H9 (cell line): ENCODE measurements around the gene NPIPB6. TPM values are rescaled to one million over a fixed set of nuclear protein-coding genes. Genes with fewer than 3 reads are reported as not detected.

Experiments
- DNase-seq: peaks from one replicate; pipeline ENCODE4 v3.0.0-alpha.2; 2017
- H2AFZ ChIP-seq: one replicate; pipeline ENCODE4 v1.6.1; 2013; ENCODE audit warnings: mild to moderate bottlenecking, low read length, control low read depth, moderate library complexity
- H2AK5ac ChIP-seq: 2 replicates; pipeline ENCODE4 v1.6.1; 2013; ENCODE audit warnings: low read length, control low read depth, mixed read lengths; ENCODE audit not compliant: insufficient read length
- H2BK120ac ChIP-seq: one replicate; pipeline ENCODE4 v1.6.1; 2013; ENCODE audit warnings: low read depth, mild to moderate bottlenecking, low read length, control low read depth, inconsistent platforms; ENCODE audit not compliant: poor library complexity, severe bottlenecking
- H2BK12ac ChIP-seq: 2 replicates; pipeline ENCODE4 v1.6.1; 2013; ENCODE audit warnings: low read length, control low read depth, mixed read lengths, low read depth; ENCODE audit not compliant: insufficient read length
- H2BK15ac ChIP-seq: 2 replicates; pipeline ENCODE4 v1.6.1; 2013; ENCODE audit warnings: low read depth, low read length, control low read depth
- H2BK20ac ChIP-seq: one replicate; pipeline ENCODE4 v1.6.1; 2013; ENCODE audit warnings: low read depth, mild to moderate bottlenecking, low read length, control low read depth, inconsistent platforms; ENCODE audit not compliant: poor library complexity, severe bottlenecking
- H2BK5ac ChIP-seq: 2 replicates; pipeline ENCODE4 v1.6.1; 2013; ENCODE audit warnings: low read length, control low read depth, mixed read lengths; ENCODE audit not compliant: insufficient read length
- H3K14ac ChIP-seq: 2 replicates; pipeline ENCODE4 v1.6.1; 2013; ENCODE audit warnings: low read length, control low read depth; ENCODE audit not compliant: insufficient read depth
- H3K18ac ChIP-seq: 2 replicates; pipeline ENCODE4 v1.6.1; 2013; ENCODE audit warnings: low read depth, mild to moderate bottlenecking, mixed read lengths, low read length, control low read depth; ENCODE audit not compliant: insufficient read length
- H3K23ac ChIP-seq: 2 replicates; pipeline ENCODE4 v1.6.1; 2013; ENCODE audit warnings: low read length, control low read depth, mixed read lengths, low read depth; ENCODE audit not compliant: insufficient read length
- H3K23me2 ChIP-seq: 2 replicates; pipeline ENCODE4 v1.6.1; 2013; ENCODE audit warnings: low read depth, mild to moderate bottlenecking, mixed read lengths, low read length, control low read depth; ENCODE audit not compliant: insufficient read length, poor library complexity, severe bottlenecking
- H3K27ac ChIP-seq: 2 replicates; pipeline ENCODE4 v1.5.1; 2013; ENCODE audit warnings: low read length, control low read depth, mixed read lengths, low read depth; ENCODE audit not compliant: insufficient read length
- H3K27me3 ChIP-seq: 2 replicates; pipeline ENCODE4 v1.6.1; 2013; ENCODE audit warnings: low read length, control low read depth, inconsistent platforms; ENCODE audit not compliant: insufficient read depth
- H3K4ac ChIP-seq: 2 replicates; pipeline ENCODE4 v1.6.1; 2013; ENCODE audit warnings: low read depth, mild to moderate bottlenecking, control low read depth, inconsistent platforms, low read length, moderate library complexity
- H3K4me1 ChIP-seq: 2 replicates; pipeline ENCODE4 v1.6.1; 2013; ENCODE audit warnings: low read length, control low read depth, inconsistent platforms; ENCODE audit not compliant: insufficient read depth
- H3K4me2 ChIP-seq: 2 replicates; pipeline ENCODE4 v1.6.1; 2013; ENCODE audit warnings: low read length, control low read depth, mixed read lengths; ENCODE audit not compliant: insufficient read length, insufficient read depth
- H3K56ac ChIP-seq: 2 replicates; pipeline ENCODE4 v1.6.1; 2013; ENCODE audit warnings: low read depth, mild to moderate bottlenecking, mixed read lengths, low read length, control low read depth; ENCODE audit not compliant: insufficient read length
- H3K79me1 ChIP-seq: 2 replicates; pipeline ENCODE4 v1.6.1; 2013; ENCODE audit warnings: low read depth, mild to moderate bottlenecking, moderate library complexity, low read length, control low read depth, inconsistent platforms; ENCODE audit not compliant: insufficient read depth, poor library complexity, severe bottlenecking
- H3K79me2 ChIP-seq: 2 replicates; pipeline ENCODE4 v1.6.1; 2013; ENCODE audit warnings: low read length, control low read depth, inconsistent platforms; ENCODE audit not compliant: insufficient read depth
- H3K9ac ChIP-seq: 2 replicates; pipeline ENCODE4 v1.6.1; 2013; ENCODE audit warnings: low read length, control low read depth, mixed read lengths; ENCODE audit not compliant: insufficient read length; ENCODE audit errors: extremely low read depth
- H3K9me3 ChIP-seq: one replicate; pipeline ENCODE4 v1.6.1; 2013; ENCODE audit warnings: low read depth, low read length, inconsistent platforms; ENCODE audit not compliant: control insufficient read depth
- H3T11ph ChIP-seq: one replicate; pipeline ENCODE4 v1.6.1; 2013; ENCODE audit warnings: mild to moderate bottlenecking, low read length, control low read depth, inconsistent platforms
- H4K20me1 ChIP-seq: one replicate; pipeline ENCODE4 v1.6.1; 2013; ENCODE audit not compliant: control insufficient read depth, insufficient read length, insufficient read depth
- H4K5ac ChIP-seq: 2 replicates; pipeline ENCODE4 v1.6.1; 2013; ENCODE audit warnings: low read depth, mild to moderate bottlenecking, mixed read lengths, low read length, control low read depth; ENCODE audit not compliant: insufficient read length
- H4K8ac ChIP-seq: replicated peaks from 2 replicates; pipeline ENCODE4 v1.6.1; 2013; ENCODE audit warnings: low read length, control low read depth, mixed read lengths, low read depth; ENCODE audit not compliant: insufficient read length
- H4K91ac ChIP-seq: 2 replicates; pipeline ENCODE4 v1.6.1; 2013; ENCODE audit warnings: low read depth, mild to moderate bottlenecking, moderate library complexity, mixed read lengths, low read length, control low read depth; ENCODE audit not compliant: insufficient read length
- H3K27ac Mint-ChIP-seq, 3 experiments: 2 replicates in 2 of 3; 3 replicates in 1 of 3; pipeline ENCODE4 v1.8.0; 2020 to 2021; ENCODE audit warnings: mixed read lengths in 3 of 3, mild to moderate bottlenecking in 1 of 3, moderate library complexity in 1 of 3
- H3K27me3 Mint-ChIP-seq: 2 replicates; pipeline ENCODE4 v1.8.0; 2021; ENCODE audit warnings: low read depth, mild to moderate bottlenecking, moderate library complexity, mixed read lengths
- H3K36me3 Mint-ChIP-seq, 3 experiments: 2 replicates in 2 of 3; 3 replicates in 1 of 3; pipeline ENCODE4 v1.8.0; 2020 to 2021; ENCODE audit warnings: low read depth in 3 of 3, mixed read lengths in 3 of 3; ENCODE audit not compliant: insufficient read depth in 1 of 3
- H3K4me1 Mint-ChIP-seq, 2 experiments: 2 replicates each; pipeline ENCODE4 v1.8.0; 2020; ENCODE audit warnings: mixed read lengths in 2 of 2
- H3K4me3 Mint-ChIP-seq, 2 experiments: 2 replicates in 1 of 2; 3 replicates in 1 of 2; pipeline ENCODE4 v1.8.0; 2020 to 2021; ENCODE audit warnings: mild to moderate bottlenecking in 2 of 2, mixed read lengths in 2 of 2, moderate library complexity in 1 of 2
- H3K9me3 Mint-ChIP-seq, 2 experiments: 2 replicates in 1 of 2; 3 replicates in 1 of 2; pipeline ENCODE4 v1.8.0; 2020; ENCODE audit warnings: mild to moderate bottlenecking in 2 of 2, mixed read lengths in 2 of 2, moderate library complexity in 1 of 2
- WGBS: extraction: QIAGEN DNeasy Blood & Tissue Kit; methylation state at CpG from one replicate; pipeline ENCODE4 v1.1.7; 2013; ENCODE audit warnings: missing lambda C conversion rate, low lambda C conversion rate, mixed read lengths; ENCODE audit not compliant: insufficient read length; ENCODE audit errors: extremely low coverage; 5-methylcytosine and 5-hydroxymethylcytosine counted together
- total RNA-seq: library from RNA; stranded (reverse); gene quantifications from 2 replicates; pipeline ENCODE4 v1.2.1, GENCODE V29; 2021
- TF ChIP-seq, protein P1 (sequence below): fragments of 200-600 bp; sonication (generic); conservative IDR thresholded peaks from 3 replicates; pipeline ENCODE4 v1.8.0; 2021; ENCODE audit warnings: antibody characterized with exemption, mild to moderate bottlenecking

The NPIPB6 gene
- total RNA-seq, 1 experiment from 2014 or later = 5.2 TPM

DNA sequence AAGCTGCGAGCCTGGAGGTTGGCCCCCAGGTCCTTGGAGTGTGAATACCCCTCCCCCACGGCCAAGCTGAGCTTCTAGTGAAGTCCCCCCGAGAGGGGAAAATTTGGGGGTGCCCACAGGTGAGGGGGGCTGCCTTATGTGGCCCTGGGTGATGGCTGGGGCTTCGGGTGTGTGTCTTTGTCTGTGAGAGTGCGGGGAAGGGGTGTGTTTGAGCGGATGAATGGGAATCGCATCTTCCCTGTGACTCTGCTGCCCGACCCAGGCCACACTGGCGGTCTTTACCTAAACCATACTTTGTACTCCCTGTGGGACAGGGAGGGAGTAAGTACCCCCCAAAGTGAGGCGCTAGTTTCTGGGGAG lies 69.7 kb downstream of the NPIPB6 start:
- Histone ChIP-seq H3K79me1 (peaks cover 15% of the 10 kb centered on the region), H3K14ac (peak overlapping the region; percentile 80), H3K23me2 (peaks cover 16% of the 10 kb centered on the region), H3K23ac (no peak overlapping the region), H2BK20ac (no peak overlapping the region), H2AK5ac (no peak overlapping the region), H3T11ph (no peak overlapping the region), H3K27me3 (no peaks in the 10 kb centered on the region), H4K20me1 (no peaks in the 10 kb centered on the region), H2BK12ac (no peak overlapping the region), H3K4me2 (peak overlapping the region; percentile 72), H4K8ac (no peak overlapping the region), H3K4me1 (peaks cover 9% of the 10 kb centered on the region; the same call in 1 of the 2 replicates), H3K4ac (no peak overlapping the region), H3K9ac (peak overlapping the region; percentile 60), H3K18ac (peak overlapping the region; percentile 43), H2BK15ac (no peak overlapping the region), H3K56ac (no peak overlapping the region), H4K91ac (no peak overlapping the region), H3K27ac (no peak overlapping the region), H2BK5ac (no peak overlapping the region), H3K9me3 (no peaks in the 10 kb centered on the region), H2AFZ (no peak overlapping the region), H2BK120ac (no peak overlapping the region), H3K79me2 (peaks cover 24% of the 10 kb centered on the region; the same call in 1 of the 2 replicates), H4K5ac (no peak overlapping the region)
- no peaks in the 10 kb centered on the region for H3K9me3 Mint-ChIP-seq
- H3K36me3 Mint-ChIP-seq = peaks cover 15 to 36% (median 25%) of the 10 kb centered on the region in 3 experiments; a peak in 6 of 7 replicates
- H3K4me3 Mint-ChIP-seq = peak overlapping the region; percentile 94 to 98
- peaks cover 51 to 53% of the 10 kb centered on the region in 2 experiments for H3K4me1 Mint-ChIP-seq
- H3K27me3 Mint-ChIP-seq = no peaks in the 10 kb centered on the region; the same call in 1 of the 2 replicates
- peak overlapping the region; percentile 84 to 97 (median 92); a peak in 5 of 7 replicates for H3K27ac Mint-ChIP-seq
- DNase-seq = no peak
- WGBS = no CpG with 5 or more reads among the region's 10 CpGs
- TF ChIP-seq, protein P1, sequence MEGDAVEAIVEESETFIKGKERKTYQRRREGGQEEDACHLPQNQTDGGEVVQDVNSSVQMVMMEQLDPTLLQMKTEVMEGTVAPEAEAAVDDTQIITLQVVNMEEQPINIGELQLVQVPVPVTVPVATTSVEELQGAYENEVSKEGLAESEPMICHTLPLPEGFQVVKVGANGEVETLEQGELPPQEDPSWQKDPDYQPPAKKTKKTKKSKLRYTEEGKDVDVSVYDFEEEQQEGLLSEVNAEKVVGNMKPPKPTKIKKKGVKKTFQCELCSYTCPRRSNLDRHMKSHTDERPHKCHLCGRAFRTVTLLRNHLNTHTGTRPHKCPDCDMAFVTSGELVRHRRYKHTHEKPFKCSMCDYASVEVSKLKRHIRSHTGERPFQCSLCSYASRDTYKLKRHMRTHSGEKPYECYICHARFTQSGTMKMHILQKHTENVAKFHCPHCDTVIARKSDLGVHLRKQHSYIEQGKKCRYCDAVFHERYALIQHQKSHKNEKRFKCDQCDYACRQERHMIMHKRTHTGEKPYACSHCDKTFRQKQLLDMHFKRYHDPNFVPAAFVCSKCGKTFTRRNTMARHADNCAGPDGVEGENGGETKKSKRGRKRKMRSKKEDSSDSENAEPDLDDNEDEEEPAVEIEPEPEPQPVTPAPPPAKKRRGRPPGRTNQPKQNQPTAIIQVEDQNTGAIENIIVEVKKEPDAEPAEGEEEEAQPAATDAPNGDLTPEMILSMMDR = no peak
